HG02852 (cell line): ENCODE data around the gene RNU5B-1.
"Not testable (repeated sequence)": the region's sequence is repeated elsewhere in the genome, so short reads cannot be mapped to it uniquely, and the experiment has no call there.

ENCODE experiments used
- ATAC-seq: cut with Tn5 transposase; IDR thresholded peaks from one replicate; pipeline ENCODE4 v1.9.1; 2021; ENCODE audit warnings: mild to moderate bottlenecking, moderate library complexity; ENCODE audit not compliant: unreplicated experiment

Gene RNU5B-1

DNA sequence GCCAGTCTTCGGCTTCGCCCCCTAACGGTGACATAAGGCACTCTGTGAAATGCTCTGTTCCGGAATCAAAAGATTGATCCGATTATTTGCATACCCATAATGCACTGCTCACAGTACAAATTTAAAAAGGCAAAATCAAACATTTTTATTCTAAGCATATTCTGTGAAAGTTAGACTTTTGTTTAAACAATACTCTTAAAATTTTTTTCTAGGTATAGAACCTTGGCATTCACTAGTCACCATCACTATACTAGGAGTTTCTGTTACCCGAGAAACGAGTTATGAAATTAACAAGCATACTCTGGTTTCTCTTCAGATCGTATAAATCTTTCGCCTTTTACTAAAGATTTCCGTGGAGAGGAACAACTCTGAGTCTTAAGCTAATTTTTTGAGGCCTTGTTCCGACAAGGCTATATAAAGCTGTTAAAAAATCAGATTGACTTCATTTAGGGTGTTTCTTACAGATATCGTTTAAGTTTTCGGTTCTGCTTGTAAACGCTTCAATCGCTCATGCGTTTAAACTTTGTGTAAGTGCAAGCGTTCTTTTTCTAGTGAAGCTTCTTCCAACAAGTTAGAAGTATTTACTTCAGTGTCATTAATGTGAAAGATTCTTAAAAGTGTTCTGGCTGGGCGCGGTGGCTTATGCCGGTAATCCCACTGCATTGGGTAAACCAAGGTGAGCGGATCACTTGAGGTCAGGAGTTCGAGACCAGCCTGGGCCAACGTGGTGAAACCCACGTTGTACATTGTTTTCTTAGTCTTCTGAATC lies at the start of gene RNU5B-1:
Gene RNU5B-1 (plus strand): TSS at position 297 of the 769 bp plus-strand sequence.
- ATAC-seq, result peak; percentile 65

GRCh38 chr15:65254758-65255157 lies 49.7 kb upstream of the RNU5B-1 start:
- no peak for ATAC-seq

- no peak for ATAC-seq
Measured at GRCh38 chr15:65255486-65256140, 48.9 kb upstream of the RNU5B-1 start.

DNA sequence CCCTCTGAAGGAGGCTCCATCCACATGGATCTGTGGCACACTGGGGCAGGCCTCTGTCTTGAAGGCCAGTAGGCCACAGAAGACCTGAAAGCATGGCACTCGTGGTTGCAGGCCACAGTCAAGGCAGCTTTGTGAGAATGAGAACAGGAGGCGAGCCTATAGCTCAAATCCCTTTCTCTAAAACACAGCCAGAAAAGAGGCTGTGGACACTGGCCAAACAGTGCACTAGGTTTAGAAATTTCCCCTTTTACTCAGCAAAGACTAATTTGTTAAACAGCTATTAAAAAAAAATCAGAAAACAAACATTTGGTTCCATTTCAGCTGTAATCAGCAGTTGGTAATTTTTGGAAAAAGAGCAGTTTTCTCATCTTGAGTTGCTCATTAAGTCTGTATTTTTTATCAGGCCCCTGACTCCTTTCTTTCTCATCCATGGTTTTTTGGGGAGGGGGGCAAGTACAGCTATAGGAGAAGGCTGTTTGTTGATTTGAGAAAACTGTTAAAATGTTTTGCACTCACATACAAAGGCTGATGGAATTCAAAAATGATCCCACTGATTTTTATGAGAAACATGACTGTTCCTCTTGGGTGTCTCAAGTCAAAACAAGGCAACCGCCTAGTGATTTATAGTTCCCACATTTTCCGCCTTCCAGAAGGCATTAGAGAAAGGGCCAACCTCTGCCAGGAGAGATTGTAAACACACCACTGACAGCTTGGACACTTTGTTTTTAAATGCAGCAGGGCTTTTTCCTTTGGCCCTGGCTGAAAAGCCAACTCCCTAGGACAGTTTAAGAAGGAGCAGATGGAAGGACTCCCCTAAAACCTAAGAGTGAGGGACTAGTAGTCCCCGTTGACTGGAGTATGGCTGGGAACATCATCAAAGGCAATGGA lies 45.9 kb upstream of the RNU5B-1 start:
- ATAC-seq, result no peak

- no peak for ATAC-seq
Measured at GRCh38 chr15:65259367-65259797, 45.1 kb upstream of the RNU5B-1 start.

GRCh38 chr15:65260968-65261367 lies 43.5 kb upstream of the RNU5B-1 start:
- ATAC-seq, result no peak

GRCh38 chr15:65263313-65263712 lies 41.2 kb upstream of the RNU5B-1 start:
- ATAC-seq, result no peak

DNA sequence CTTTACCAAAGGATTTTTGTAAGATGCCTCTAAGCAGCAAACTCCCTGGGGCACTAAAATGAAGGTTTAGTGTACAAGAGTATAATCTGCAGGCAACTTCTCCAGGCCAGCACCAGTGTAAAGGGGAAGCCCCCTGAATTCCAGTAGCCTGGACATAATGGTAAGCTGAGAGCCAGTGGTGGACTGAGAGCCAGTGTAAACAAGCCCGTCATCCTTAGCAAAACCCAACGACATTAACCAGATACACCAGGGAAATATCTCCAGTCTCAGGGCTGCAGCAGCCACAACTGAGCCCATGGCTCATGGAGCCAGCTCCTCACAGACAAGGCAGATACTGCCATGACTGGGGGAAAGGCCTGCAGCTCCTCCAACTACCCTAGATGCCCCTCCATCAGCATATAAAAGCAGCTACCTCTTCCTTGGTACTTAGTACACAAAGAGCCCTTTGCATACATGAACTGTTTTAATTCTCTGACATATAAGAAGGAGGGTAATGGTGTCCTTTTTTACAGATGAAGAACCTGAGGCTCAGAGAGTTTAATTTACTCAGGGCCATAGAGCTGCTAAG lies 39.5 kb upstream of the RNU5B-1 start:
- no peak for ATAC-seq

- ATAC-seq, result no peak
Measured at GRCh38 chr15:65266469-65266868, 38.0 kb upstream of the RNU5B-1 start.

DNA sequence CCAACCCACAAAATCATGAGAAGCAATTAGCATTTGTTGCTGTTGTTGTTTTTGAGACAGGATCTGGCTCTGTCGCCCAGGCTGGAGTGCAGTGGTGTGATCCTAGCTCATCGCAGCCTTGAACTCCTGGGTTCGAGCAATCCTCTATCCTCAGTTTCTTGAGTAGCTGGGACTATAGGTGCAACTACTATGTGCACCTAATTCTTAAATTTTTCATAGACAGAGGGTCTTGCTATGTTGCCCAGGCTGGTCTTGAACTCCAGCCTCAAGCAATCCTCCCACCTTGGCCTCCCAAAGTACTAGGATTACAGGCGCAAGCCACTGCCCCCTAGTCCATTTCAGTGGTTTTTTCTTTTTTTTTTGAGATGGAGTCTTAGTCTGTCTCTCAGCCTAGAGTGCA lies 36.1 kb upstream of the RNU5B-1 start:
- no peak for ATAC-seq

GRCh38 chr15:65270811-65271545 lies 33.5 kb upstream of the RNU5B-1 start:
- ATAC-seq, result not testable (repeated sequence)

DNA sequence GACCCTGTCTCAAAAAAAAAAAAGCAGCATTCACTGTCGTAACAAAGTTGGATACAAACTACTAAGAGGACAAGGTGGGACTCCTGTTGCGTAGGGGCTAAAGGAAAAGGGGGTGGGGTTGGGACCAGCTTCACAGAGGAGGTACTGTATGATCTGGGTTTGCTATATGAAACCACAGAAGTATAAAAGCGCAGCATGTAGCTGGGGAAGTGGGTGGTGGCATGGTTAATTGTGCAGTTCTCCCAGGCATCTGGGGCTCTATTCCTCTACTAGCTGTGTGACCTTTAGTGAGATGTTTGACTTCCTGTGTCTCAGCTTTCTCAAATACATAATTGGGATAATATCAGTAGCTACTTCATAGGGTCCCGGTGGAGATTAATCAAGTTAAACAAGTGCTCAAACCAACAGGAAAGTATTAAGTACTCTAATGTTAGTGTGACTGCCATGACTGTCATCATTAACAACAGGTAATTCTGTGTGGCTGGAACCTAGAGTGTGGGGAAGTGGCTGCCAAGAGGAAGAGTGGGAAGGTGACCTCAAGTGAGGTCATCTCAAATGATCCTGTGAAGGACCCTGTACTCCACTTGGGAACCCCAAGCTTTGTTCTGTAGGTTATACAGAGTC lies 29.3 kb upstream of the RNU5B-1 start:
- ATAC-seq, result no peak

GRCh38 chr15:65275728-65276126 lies 28.8 kb upstream of the RNU5B-1 start:
- ATAC-seq, result no peak

DNA sequence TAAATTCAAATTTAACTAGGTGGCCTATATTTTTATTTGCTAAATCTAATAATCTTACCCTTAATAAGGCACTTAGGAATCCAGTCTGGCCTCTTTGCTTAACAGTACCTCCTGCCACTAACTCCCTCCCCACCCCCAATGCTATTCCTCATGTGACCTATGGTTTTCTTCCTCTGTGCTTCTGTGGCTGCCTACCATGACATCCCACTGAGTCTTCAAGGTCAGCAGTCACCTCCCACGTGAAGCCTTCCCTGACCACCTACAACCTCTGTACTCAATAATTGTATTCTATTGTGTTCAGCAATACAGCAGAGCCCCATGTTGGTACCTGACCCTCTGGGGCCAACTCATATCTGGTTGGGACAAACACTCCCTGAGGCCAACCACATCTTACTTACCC lies 27.5 kb upstream of the RNU5B-1 start:
- ATAC-seq, result no peak

DNA sequence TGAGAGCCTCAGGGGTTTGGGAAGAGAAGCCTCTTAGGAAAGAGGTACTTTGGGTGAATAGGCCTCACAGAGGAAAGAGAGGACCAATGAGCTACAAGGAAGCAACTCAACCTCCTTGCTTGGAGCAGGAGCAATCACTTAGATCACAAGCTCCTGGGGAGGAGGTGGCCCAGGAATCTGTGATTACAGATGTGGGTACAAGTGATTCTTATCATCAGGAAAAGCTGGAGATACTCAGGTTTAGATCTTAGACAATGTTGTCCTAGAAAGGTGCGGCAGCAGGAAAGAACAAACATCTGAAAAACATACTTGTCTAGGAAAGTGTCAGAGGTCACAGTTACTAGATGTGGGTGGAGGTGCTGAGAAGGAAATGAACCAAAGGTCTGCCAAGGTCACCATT lies 26.0 kb upstream of the RNU5B-1 start:
- no peak for ATAC-seq

GRCh38 chr15:65285291-65286068 lies 19.0 kb upstream of the RNU5B-1 start:
- ATAC-seq, result no peak

DNA sequence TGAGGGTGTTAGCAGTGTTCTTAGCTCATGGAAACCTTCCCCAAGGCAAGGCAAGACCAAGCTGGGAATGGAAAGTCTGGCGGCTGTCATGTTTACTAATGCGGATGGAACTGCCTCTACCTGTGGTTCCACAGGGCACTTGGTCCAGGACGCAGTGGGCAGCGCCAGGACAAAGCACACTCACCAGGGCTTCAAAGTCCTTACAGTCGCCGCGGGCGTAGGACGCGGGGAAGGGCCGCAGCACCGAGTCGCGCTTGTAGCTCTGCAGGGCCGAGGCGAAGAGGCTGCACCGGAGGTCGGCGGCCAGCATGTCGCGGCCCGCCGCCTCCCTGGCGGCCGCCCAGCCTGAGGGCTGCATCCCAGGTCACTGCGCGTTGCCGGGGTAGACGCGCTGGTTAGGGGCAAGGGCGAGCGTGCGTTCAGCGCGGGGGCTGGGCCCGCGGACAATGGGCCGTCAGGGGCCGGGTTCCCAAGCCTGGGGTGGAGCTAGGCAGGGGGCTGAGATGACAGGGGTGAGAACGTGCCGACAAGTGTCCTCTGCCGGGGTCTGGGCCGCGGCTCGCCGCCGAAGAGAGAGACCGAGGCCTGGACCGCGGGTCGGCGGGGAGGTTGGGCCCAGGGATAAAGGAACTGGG lies 18.3 kb upstream of the RNU5B-1 start:
- ATAC-seq, result peak; percentile 39

- peak; percentile 91 for ATAC-seq
Measured at GRCh38 chr15:65286704-65287519, 17.6 kb upstream of the RNU5B-1 start, which contains the start of gene PARP16. Gene PARP16, minus strand, starts transcription at chr15:65286883. Its CDS starts 457 bp downstream, at chr15:65286426.
